Spleen (tissue), 7 donors: ENCODE data around the gene ZNF438.

Experiments used
- CTCF ChIP-seq, 11 experiments: fragments of 200-600 bp in 7 of 11; fragments of 450-650 bp in 4 of 11; sonication (generic) in 4 of 11; IDR thresholded peaks in 8 of 11; conservative IDR thresholded peaks in 3 of 11; 1 replicate in 7 of 11; 2 replicates in 4 of 11; pipeline versions ENCODE4 v1.4.0 to v1.8.0; 2016 to 2021; ENCODE audit warnings: antibody characterized with exemption in 11 of 11, inconsistent platforms in 4 of 11, mild to moderate bottlenecking in 1 of 11
- POLR2A ChIP-seq, 3 donors: fragments of 450-650 bp; IDR thresholded peaks; one replicate each; pipeline ENCODE4 v1.5.1; 2017; ENCODE audit warnings: antibody characterized with exemption in 3 of 3, mild to moderate bottlenecking in 1 of 3
- donor health status: DM: no; HTN: no; CAD: no; lungs with moderate emphysema.
- donor health status: DM: no; HTN: no; CAD: no.
- donor health status: DM: no; HTN: no; CAD: no.

- TF ChIP-seq CTCF (IDR thresholded peaks at IDR 0.05 in 8 of 11, conservative IDR thresholded peaks at IDR 0.05 in 3 of 11) (no peak), POLR2A (IDR thresholded peaks at IDR 0.05) (no peak)
Measured at GRCh38 chr10:30974355-30974754, 57.3 kb downstream of the ZNF438 start.
